Measurements from ENCODE around the gene RFXAP.
"Not testable (repeated sequence)": the region's sequence is repeated elsewhere in the genome, so short reads cannot be mapped to it uniquely, and the experiment has no call there.

Gene RFXAP

DNA sequence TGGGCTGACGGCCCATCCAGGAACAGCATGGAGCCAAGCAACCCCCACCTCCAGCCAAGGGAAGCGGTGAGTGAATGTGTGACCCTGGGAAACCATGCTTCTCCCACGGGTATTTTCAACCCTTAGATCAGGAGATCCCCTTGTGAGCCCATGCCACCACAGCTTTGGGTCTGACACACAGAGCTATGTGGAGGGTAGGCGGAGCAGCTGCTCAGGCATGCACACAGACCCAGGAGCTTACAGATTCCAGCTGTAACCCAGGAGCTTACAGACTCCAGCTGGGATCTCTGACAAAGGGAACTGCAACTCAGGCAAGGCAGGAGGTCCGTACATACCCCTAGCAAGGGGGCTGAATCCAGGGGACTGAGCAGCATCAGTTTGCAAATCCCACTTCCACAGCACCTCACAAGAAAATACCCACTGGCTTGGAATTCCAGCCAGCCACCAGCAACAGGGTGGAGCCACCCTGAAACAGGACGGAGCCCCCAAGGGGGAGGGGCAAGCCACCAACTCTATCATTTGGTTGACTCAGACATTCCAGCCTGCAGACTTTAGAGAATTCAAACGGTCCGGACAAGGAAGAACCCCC, 40.8 kb upstream of the RFXAP start:
- TF ChIP-seq, protein P1, sequence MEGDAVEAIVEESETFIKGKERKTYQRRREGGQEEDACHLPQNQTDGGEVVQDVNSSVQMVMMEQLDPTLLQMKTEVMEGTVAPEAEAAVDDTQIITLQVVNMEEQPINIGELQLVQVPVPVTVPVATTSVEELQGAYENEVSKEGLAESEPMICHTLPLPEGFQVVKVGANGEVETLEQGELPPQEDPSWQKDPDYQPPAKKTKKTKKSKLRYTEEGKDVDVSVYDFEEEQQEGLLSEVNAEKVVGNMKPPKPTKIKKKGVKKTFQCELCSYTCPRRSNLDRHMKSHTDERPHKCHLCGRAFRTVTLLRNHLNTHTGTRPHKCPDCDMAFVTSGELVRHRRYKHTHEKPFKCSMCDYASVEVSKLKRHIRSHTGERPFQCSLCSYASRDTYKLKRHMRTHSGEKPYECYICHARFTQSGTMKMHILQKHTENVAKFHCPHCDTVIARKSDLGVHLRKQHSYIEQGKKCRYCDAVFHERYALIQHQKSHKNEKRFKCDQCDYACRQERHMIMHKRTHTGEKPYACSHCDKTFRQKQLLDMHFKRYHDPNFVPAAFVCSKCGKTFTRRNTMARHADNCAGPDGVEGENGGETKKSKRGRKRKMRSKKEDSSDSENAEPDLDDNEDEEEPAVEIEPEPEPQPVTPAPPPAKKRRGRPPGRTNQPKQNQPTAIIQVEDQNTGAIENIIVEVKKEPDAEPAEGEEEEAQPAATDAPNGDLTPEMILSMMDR (conservative IDR thresholded peaks at IDR 0.05; ENCODE audit: low read depth) = no peak
- POLR2A ChIA-PET (ENCODE audit: low non-redundant PET) = no interaction called here
- no peak overlapping the region for H3K27ac ChIP-seq
- CTCF ChIA-PET = no interaction called here
- DNase-seq (ENCODE audit: low spot score) = no peak

- ChIA-PET POLR2A (ENCODE audit: low non-redundant PET) (no interaction called here), CTCF (no interaction called here)
- H3K27ac ChIP-seq = no peak overlapping the region
- DNase-seq (ENCODE audit: low spot score) = no peak
- TF ChIP-seq, protein P1 (conservative IDR thresholded peaks at IDR 0.05; ENCODE audit: low read depth) = no peak
Observed at GRCh38 chr13:36783890-36784289, 35.1 kb upstream of the RFXAP start.

GRCh38 chr13:36786175-36786574, 32.8 kb upstream of the RFXAP start:
- POLR2A ChIA-PET (ENCODE audit: low non-redundant PET); H3K27ac ChIP-seq; DNase-seq (ENCODE audit: low spot score); CTCF ChIA-PET: not testable (repeated sequence)

- no peak overlapping the region for H3K27ac ChIP-seq
- DNase-seq (ENCODE audit: low spot score) = no peak
- POLR2A ChIA-PET (ENCODE audit: low non-redundant PET) = no interaction called here
- CTCF ChIA-PET = no interaction called here
- TF ChIP-seq, protein P1 (conservative IDR thresholded peaks at IDR 0.05; ENCODE audit: low read depth) = no peak
Observed at GRCh38 chr13:36787181-36787580, 31.8 kb upstream of the RFXAP start.

DNA sequence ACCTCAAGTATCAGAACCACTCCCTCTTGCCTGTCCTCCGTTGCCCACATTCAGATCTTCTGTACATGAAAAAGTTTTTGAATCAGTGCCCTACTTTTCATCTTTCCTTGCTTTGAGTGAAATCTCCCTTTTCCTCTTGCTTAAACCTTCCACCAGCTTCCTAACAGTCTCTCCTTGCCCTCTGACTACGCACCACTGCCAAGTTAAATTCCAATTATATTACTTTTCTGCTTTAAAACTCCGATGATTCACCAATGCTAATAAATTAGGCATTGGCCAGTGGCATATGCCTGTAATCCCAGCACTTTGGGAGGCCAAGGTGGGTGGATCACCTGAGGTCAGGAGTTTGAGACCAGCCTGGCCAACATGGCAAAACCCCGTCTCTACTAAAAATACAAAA, 30.7 kb upstream of the RFXAP start:
- no peak overlapping the region; the same call in 1 of the 2 replicates for H3K27ac ChIP-seq
- TF ChIP-seq, protein P1 (conservative IDR thresholded peaks at IDR 0.05; ENCODE audit: low read depth) = no peak
- peak; percentile 37 for DNase-seq (ENCODE audit: low spot score)
- ChIA-PET CTCF (no interaction called here), POLR2A (ENCODE audit: low non-redundant PET) (no interaction called here)

DNA sequence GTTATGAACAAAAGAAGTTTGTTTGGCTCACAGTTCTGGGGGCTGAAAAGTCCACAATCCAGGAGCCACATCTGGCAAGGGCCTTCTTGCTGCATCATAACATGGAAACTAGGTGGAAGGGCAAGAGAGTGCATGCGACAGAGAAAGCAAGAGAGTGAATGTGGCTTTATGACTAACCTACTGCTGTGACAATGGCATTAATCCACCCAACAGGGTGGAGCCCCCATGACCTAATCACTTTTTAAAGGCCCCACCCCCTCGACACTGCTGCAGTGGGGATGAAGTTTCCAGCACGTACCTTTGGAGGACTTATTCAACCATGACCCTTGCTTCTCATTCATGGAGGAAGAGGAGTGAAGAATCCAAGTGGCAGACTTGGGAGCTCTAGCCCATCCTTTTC, 30.0 kb upstream of the RFXAP start:
- POLR2A ChIA-PET (ENCODE audit: low non-redundant PET) = no interaction called here
- TF ChIP-seq, protein P1 (conservative IDR thresholded peaks at IDR 0.05; ENCODE audit: low read depth) = no peak
- DNase-seq (ENCODE audit: low spot score) = no peak
- H3K27ac ChIP-seq = no peak overlapping the region
- CTCF ChIA-PET = no interaction called here

DNA sequence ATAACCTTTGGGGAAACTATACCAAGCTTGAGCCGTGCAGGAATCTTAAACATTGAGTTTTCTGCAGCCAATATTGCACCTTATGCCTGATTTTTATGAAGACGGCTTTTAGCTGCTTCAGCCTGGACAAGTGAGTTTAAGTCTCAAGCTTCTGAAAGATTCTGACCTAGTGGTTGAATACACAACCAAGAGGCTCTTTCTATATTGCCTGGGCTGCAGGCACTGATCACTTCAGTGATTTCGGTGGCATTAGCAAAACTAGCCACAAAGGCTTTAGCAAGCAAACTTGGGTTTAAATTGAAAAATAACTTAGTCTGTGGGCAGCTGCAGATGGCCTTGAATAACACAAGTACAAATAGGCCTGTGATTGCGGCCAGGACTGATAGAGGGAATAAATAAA, 29.3 kb upstream of the RFXAP start:
- DNase-seq (ENCODE audit: low spot score) = no peak
- H3K27ac ChIP-seq = no peak overlapping the region
- CTCF ChIA-PET = no interaction called here
- TF ChIP-seq, protein P1 (conservative IDR thresholded peaks at IDR 0.05; ENCODE audit: low read depth) = no peak
- POLR2A ChIA-PET (ENCODE audit: low non-redundant PET) = no interaction called here

Measured in RWPE1 (cell line).